Measurements from ENCODE around the gene ISYNA1.

DNA sequence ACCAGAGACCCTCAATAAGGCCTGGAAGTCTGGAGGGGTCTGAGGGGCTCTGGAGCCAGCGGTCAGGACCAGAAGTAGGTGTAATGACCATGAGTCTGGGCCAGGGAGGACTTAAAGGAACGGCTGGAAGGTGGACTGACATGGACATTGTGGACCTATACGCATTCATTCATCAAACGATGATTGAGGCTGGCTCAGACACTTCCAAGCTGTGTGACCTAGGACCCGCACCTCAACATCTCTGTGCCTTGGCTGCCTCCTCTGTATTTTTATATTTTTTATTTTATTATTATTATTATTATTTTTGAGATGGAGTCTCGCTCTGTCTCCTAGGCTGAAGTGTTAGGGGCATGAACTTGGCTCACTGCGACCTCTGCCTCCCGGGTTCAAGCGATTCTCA, 31.2 kb downstream of the ISYNA1 start:
- TF ChIP-seq, protein P1, sequence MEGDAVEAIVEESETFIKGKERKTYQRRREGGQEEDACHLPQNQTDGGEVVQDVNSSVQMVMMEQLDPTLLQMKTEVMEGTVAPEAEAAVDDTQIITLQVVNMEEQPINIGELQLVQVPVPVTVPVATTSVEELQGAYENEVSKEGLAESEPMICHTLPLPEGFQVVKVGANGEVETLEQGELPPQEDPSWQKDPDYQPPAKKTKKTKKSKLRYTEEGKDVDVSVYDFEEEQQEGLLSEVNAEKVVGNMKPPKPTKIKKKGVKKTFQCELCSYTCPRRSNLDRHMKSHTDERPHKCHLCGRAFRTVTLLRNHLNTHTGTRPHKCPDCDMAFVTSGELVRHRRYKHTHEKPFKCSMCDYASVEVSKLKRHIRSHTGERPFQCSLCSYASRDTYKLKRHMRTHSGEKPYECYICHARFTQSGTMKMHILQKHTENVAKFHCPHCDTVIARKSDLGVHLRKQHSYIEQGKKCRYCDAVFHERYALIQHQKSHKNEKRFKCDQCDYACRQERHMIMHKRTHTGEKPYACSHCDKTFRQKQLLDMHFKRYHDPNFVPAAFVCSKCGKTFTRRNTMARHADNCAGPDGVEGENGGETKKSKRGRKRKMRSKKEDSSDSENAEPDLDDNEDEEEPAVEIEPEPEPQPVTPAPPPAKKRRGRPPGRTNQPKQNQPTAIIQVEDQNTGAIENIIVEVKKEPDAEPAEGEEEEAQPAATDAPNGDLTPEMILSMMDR (IDR thresholded peaks at IDR 0.05): no peak
- TF ChIP-seq POLR2A (IDR thresholded peaks at IDR 0.05): no peak
